Mucosa of descending colon (tissue), 3 donors: Measurements from ENCODE around the gene PLSCR3. TPM values are rescaled to one million over a fixed set of nuclear protein-coding genes. Genes with fewer than 3 reads are reported as not detected.

ENCODE experiments used
- ATAC-seq: fragments of 200-7000 bp; cut with Tn5 transposase; one replicate; pipeline ENCODE4 v1.9.1; 2020; ENCODE audit warnings: mild to moderate bottlenecking, moderate library complexity
- DNase-seq, 3 donors: peaks; one replicate each; pipeline ENCODE4 v3.0.0-alpha.2; 2020
- H3K36me3 ChIP-seq: fragments of 200-600 bp; one replicate; pipeline ENCODE4 v1.8.0; 2021; ENCODE audit warnings: low read depth, mild to moderate bottlenecking
- H3K4me1 ChIP-seq: fragments of 200-600 bp; one replicate; pipeline ENCODE4 v1.8.0; 2021; ENCODE audit warnings: low read depth, mild to moderate bottlenecking
- H3K4me3 ChIP-seq: fragments of 200-600 bp; one replicate; pipeline ENCODE4 v1.8.0; 2021; ENCODE audit warnings: mild to moderate bottlenecking
- H3K9me3 ChIP-seq: fragments of 200-600 bp; one replicate; pipeline ENCODE4 v1.8.0; 2021; ENCODE audit warnings: mild to moderate bottlenecking
- intact Hi-C, 2 donors: fragments of 100-400 bp; cut with DNase I in 1 of 2; cut with micrococcal nuclease in 1 of 2; formaldehyde crosslinking; loops; one replicate each; pipeline versions ENCODE4 v1.11.0 to v1.11.1; 2022; cut with DNase I, micrococcal nuclease
- total RNA-seq, 3 donors: library from RNA; stranded (reverse); fragmentation: NEBNext Ultra II Directional in 2 of 3; extraction: Animal tissue kit (Norgen Biotek cat#: 25700) in 2 of 3; gene quantifications; one replicate each; pipeline versions ENCODE4 v1.2.1 to v1.2.4, GENCODE V29; 2021 to 2023
- TF ChIP-seq, protein P1 (sequence below): fragments of 200-600 bp; IDR thresholded peaks from one replicate; pipeline ENCODE4 v1.8.0; 2022; ENCODE audit warnings: antibody characterized with exemption, mild to moderate bottlenecking
- donor health status: DM: no; HTN: no; CAD: no; lungs with moderate emphysema.
- donor health status: DM: no; HTN: no; CAD: no.
- donor health status: DM: no; HTN: yes; CAD: no.

The PLSCR3 gene
- total RNA-seq, 3 donors from 2014 or later = 5.5 to 21.6 (median 16.4) TPM

DNA sequence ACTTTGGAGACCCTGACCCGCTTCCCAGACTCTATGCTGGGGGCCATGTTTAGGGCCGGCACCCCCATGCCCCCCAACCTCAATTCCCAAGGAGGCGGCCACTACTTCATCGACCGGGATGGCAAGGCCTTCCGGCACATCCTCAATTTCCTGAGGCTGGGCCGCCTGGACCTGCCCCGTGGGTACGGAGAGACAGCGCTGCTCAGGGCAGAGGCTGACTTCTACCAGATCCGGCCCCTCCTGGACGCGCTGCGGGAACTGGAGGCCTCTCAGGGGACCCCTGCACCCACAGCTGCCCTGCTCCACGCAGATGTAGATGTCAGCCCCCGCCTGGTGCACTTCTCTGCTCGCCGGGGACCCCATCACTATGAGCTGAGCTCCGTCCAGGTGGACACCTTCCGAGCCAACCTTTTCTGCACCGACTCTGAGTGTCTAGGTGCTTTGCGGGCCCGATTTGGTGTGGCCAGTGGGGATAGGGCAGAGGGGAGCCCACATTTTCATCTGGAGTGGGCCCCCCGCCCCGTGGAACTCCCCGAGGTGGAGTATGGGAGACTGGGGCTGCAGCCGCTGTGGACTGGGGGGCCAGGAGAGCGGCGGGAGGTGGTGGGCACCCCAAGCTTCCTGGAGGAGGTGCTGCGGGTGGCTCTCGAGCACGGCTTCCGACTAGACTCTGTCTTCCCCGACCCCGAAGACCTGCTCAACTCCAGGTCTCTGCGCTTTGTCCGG is 41.3 kb downstream of the PLSCR3 start:
- peaks cover 28% of the 10 kb centered on the region for H3K4me1 ChIP-seq
- DNase-seq (peak in 2 of 3 donors; percentile 19 to 64), ATAC-seq (no peak)
- intact Hi-C loops = no loop called here
- TF ChIP-seq, protein P1, sequence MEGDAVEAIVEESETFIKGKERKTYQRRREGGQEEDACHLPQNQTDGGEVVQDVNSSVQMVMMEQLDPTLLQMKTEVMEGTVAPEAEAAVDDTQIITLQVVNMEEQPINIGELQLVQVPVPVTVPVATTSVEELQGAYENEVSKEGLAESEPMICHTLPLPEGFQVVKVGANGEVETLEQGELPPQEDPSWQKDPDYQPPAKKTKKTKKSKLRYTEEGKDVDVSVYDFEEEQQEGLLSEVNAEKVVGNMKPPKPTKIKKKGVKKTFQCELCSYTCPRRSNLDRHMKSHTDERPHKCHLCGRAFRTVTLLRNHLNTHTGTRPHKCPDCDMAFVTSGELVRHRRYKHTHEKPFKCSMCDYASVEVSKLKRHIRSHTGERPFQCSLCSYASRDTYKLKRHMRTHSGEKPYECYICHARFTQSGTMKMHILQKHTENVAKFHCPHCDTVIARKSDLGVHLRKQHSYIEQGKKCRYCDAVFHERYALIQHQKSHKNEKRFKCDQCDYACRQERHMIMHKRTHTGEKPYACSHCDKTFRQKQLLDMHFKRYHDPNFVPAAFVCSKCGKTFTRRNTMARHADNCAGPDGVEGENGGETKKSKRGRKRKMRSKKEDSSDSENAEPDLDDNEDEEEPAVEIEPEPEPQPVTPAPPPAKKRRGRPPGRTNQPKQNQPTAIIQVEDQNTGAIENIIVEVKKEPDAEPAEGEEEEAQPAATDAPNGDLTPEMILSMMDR = no peak
- no peaks in the 10 kb centered on the region for H3K9me3 ChIP-seq
- H3K36me3 ChIP-seq = peaks cover 2% of the 10 kb centered on the region
- no peak overlapping the region for H3K4me3 ChIP-seq

DNA sequence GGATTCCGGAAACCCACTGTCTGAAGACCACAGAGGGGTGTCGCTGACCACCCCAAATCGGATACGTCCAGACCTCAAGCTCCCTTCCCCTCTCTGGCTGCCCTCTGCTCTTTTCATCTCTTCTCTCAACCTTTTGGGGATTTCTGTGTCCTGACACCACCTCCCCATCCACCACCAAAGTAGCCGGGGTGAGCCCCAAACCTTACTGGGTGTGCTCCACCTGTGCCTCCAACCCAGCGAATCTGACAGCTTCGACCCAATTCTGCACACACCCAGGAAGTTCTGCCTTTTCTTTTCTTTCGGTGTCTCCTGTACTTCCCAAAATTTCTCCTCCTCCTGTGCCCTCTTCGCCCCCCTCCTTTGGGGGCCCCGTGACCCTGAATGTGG is 41.8 kb downstream of the PLSCR3 start:
- ATAC-seq (no peak), DNase-seq (no peak)
- TF ChIP-seq, protein P1 = no peak
- Histone ChIP-seq H3K9me3 (no peaks in the 10 kb centered on the region), H3K36me3 (peaks cover 2% of the 10 kb centered on the region), H3K4me1 (peaks cover 28% of the 10 kb centered on the region), H3K4me3 (peak overlapping the region; percentile 56)
- intact Hi-C loops = no loop called here

DNA sequence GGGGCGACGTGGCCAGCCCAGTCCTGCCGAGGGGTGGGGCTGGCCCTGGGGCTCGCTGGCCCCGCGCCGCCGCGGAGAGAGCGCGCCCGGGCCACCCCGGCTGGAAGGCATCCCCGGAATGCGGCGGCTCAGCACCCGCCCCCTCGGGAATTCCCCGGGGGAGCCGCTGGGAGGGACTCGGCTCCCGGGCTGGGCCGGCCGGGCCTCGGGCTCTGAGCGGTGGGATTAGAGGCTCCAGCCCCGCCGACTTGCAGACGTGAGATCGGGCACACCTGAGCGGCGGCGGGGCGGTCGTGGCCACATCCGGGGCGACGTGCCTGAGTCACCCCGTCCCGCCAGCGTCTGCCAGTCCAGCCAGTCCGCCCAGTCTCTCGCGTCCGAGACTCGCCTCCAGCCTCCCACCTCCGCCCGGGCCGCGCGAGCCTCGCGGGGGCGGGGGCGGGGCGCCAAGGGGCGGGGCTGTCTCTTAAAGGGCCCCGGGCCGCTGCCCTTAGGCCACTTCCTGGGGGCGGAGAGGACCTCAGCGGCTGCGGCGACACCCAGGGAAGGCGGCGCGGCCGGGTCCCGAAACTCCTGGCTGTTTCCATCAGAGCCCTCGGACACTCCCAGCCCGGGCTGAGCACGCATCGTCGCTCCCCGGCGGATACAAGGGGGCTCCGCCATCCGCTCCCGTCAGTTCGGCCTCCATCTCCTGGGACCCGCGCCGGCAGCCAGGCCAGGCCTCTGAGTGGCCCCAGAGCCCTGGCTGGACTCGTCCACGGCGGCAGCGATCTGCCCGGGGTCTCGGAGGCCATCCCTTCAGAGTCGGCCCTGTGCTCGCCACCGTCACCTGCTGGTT is 42.4 kb downstream of the PLSCR3 start, which contains the start of gene KCTD11:
Gene KCTD11, plus strand, starts transcription at position 498 of the 838 bp plus-strand sequence.
- no peaks in the 10 kb centered on the region for H3K9me3 ChIP-seq
- DNase-seq (peak; percentile 95 to 96 (median 96)), ATAC-seq (peak; percentile 85)
- intact Hi-C loops = no loop called here
- TF ChIP-seq, protein P1 = no peak
- peak within 1 kb of the TSS; percentile 56 for H3K4me3 ChIP-seq
- peaks cover 2% of the 10 kb centered on the region for H3K36me3 ChIP-seq
- peaks cover 28% of the 10 kb centered on the region for H3K4me1 ChIP-seq

DNA sequence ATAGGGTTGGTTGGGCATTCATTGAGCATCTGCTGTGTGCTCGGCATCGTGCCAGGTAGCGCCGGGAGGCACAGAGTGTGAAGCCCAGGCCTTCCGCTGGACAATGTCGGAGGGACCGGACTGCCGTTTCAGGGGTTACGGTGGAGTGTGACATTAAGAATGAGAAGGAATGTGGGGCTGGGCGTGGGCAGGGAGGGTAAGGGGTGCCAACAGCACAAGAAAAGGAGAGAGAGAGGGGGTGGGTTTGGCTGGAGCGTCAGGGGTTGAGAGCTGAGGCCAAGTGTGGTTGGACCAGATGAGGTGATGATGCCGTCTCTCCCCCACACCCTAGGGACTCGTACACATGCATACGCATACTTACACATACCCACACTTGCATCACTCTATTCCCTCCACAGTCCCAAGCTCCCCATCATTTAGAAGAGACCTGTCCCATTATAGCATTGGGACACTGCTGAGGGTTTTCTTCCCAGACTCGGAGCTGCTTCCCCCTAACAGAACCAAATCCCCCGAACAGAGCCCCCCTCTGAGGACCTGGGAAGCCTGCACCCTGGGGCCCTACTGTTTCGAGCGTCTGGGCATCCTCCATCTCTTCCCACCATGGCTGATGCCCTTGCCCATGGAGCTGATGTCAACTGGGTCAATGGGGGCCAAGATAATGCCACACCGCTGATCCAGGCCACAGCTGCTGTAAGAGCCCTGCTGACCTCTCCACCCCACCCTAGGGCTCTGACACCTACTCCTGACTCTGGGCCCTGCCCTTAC is 45.7 kb downstream of the PLSCR3 start:
- Histone ChIP-seq H3K4me1 (peaks cover 19% of the 10 kb centered on the region), H3K36me3 (peaks cover 2% of the 10 kb centered on the region), H3K9me3 (no peaks in the 10 kb centered on the region), H3K4me3 (no peak overlapping the region)
- intact Hi-C loops = loop anchor here in 1 of 2 donors (10.0 kb wide), 1 partner anchor 74 kb away; no protein-coding TSS in a partner anchor
- DNase-seq (no peak), ATAC-seq (no peak)
- TF ChIP-seq, protein P1 = no peak
